GM18870 (cell line): ENCODE data around the gene SETD2.
"Not testable (repeated sequence)": the region's sequence is repeated elsewhere in the genome, so short reads cannot be mapped to it uniquely, and the experiment has no call there.

Source experiments
- ATAC-seq: cut with Tn5 transposase; IDR thresholded peaks from one replicate; pipeline ENCODE4 v1.9.1; 2021; ENCODE audit warnings: moderate library complexity; ENCODE audit not compliant: unreplicated experiment

The SETD2 gene

GRCh38 chr3:47102081-47102600 is 61.8 kb downstream of the SETD2 start:
- no peak for ATAC-seq

- ATAC-seq: no peak
Measured at GRCh38 chr3:47098910-47099309, 65.0 kb downstream of the SETD2 start.

- no peak for ATAC-seq
Measured at GRCh38 chr3:47097864-47098263, 66.0 kb downstream of the SETD2 start.

- ATAC-seq: no peak
Measured at GRCh38 chr3:47096959-47097358, 67.0 kb downstream of the SETD2 start.

GRCh38 chr3:47092090-47092489 is 71.8 kb downstream of the SETD2 start:
- ATAC-seq: no peak

- ATAC-seq: no peak
Measured at GRCh38 chr3:47089630-47090029, 74.3 kb downstream of the SETD2 start.

DNA sequence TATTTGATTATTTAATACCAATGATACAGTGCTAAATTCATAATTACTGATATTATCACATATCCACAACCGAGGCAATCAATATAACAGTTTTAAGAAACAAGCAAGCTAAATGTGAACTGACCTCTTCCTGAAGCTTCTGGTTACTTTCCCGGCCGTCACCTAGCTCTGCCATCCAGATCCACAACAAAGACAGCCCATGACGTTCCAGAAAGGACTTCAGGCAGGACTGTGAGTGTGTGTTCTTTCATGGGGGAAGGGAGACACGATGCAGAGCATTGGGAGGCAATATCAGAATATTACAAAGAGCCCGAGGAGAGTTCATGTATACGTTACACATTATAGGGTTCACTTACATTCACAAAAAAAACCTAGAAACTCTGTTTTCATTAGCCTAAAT is 77.8 kb downstream of the SETD2 start:
- ATAC-seq: no peak

DNA sequence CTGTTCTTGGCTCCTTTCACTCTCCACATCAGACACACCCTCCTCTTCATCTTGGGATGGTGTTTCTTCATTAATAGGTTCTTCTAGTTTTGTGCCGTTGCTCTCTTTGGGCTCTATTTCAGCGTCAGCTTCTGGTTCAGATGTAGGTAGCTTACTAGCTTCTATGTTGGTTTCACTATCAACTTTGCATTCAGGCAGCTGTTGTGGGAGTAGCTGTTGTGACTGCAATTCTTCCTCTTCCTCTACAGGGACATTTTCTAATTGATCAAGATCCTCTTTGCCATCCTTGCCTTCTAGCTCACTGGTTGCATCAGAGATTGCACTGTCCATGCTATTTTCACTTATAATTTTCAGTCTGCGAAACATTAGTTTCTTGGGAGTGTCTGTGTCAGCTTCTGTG is 80.1 kb downstream of the SETD2 start:
- ATAC-seq: no peak

- no peak for ATAC-seq
Measured at GRCh38 chr3:47082519-47082918, 81.4 kb downstream of the SETD2 start.

- ATAC-seq: no peak
Measured at GRCh38 chr3:47079432-47079831, 84.5 kb downstream of the SETD2 start.

DNA sequence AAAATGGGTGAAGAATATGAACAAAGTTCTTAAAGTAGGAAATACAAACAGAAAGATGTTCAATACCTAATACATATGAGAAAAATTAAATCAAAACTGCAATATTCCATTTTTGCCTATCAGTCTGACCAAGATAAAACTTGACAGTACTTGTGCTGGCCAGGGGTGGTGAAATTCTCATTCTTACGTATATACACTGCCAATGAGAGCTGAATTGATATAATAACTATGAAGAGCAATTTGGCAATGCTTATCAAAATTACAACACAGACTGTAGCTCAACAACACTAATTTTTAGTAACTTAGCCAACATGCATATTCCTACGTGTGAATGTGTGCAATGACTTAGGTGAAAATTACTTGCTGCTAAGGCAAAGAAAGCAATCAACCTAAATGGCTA is 90.2 kb downstream of the SETD2 start:
- no peak for ATAC-seq

- ATAC-seq: no peak
Measured at GRCh38 chr3:47070770-47071169, 93.1 kb downstream of the SETD2 start.

DNA sequence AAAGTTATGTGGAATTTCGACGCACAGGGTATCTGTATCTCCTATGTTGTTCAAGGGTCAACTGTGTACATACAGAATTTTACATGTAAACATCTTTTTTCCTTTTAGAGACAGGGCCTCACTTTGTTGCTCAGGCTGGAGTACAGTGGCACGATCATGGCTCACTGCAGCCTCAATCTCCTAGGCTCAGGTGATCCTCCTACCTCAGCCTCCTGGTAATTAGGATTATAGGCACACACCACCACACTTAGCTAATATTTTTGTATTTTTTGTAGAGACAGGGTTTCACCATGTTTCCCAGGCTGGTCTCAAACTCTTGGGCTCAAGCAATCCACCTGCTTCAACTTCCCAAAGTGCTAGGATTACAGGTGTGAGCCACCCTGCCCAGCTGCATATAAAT is 97.7 kb downstream of the SETD2 start:
- not testable (repeated sequence) for ATAC-seq

GRCh38 chr3:47065681-47066080 is 98.2 kb downstream of the SETD2 start:
- no peak for ATAC-seq

DNA sequence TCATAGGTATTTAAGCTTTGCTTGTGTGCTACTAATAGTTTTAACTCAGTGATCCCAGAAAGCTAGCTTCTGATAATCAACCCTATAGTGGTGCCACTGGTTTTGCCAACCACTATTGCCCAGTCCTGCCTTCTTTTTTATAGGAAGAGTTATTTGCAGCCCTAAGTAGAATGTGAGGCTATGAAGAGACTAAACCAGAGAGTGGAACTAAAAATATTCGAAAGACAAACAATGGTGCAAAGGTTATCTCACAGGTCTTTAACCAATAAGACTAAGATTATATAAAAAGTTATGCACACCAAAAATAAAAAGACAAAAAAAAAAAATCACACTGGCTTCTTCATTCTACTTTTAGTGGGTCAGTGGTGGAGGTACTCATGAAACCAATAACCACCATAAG is 98.9 kb downstream of the SETD2 start:
- ATAC-seq: no peak

- ATAC-seq: no peak
Measured at GRCh38 chr3:47057212-47057671, 106.7 kb downstream of the SETD2 start.

DNA sequence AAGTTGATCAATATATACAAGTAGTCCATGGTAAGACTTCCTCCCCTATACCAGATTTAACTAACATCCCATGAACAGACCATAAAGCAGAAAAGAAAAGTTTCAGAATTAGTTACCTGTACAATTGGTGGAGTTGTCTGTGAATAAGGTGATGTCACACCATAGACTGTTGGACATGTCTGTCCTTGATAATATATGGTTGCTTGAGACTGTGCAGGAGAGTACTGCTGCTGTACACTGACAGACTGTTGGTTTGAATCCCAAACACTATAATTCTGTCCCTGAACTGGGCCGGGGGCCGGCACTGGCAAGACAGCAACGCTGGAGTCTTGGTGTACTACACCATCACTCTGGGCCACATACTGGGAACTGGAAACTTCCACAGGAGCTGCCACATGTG is 107.2 kb downstream of the SETD2 start:
- ATAC-seq: no peak

GRCh38 chr3:47054412-47054811 is 109.5 kb downstream of the SETD2 start:
- ATAC-seq: no peak

DNA sequence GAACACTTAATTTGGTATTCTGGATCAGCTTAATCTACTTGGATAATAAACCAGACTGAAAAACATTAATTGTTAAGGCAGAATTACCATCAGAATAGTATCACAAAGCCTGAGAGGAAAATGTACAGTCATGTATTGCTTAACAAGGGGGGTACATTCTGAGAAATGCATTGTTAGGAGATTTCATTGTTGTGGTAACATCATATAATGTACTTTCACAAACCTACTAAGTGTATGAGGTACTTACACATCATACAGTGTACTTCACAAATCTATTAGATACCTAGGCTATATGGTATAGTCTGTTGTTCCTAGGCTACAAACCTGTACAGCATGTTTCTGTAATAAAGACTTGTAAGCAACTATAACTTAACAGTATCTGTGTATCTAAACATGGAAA is 116.2 kb downstream of the SETD2 start:
- ATAC-seq: no peak

- no peak for ATAC-seq
Measured at GRCh38 chr3:47047069-47047468, 116.8 kb downstream of the SETD2 start.

- no peak for ATAC-seq
Measured at GRCh38 chr3:47042231-47042791, 121.6 kb downstream of the SETD2 start.

- ATAC-seq: no peak
Measured at GRCh38 chr3:47041114-47041513, 122.8 kb downstream of the SETD2 start.

DNA sequence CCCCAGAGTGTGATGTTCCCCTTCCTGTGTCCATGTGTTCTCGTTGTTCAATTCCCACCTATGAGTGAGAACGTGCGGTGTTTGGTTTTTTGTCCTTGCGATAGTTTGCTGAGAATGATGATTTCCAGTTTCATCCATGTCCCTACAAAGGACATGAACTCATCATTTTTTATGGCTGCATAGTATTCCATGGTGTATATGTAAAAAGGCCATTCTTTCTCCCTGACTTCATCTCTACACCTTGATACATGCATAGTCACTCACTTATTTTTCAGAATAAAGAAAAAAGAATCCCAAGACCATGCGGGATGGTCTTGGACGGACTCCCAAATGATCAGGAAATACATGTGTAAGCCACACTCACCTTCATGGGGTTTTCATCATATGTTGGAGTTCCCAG is 126.6 kb downstream of the SETD2 start:
- not testable (repeated sequence) for ATAC-seq
